ENCODE measurements around the gene SOX15.

SOX15 gene

GRCh38 chr17:7576432-7576937, 13.4 kb downstream of the SOX15 start:
- DNase-seq: no peak

DNA sequence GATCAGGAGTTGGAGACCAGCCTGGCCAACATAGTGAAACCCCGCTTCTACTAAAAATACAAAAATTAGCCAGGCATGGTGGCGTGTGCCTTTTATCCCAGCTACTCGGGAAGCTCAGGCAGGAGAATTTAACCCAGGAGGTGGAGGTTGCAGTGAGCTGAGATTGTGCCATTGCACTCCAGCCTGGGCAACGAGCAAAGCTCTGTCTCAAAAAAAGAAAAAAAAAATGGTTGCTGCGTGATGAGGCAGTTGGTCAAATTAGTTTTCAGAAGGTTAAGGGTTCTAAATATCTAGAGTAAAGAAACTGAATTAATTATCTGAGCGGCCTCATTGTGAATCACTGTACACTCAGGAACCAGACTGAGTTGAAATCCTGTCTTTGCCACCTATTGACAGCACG, 13.9 kb downstream of the SOX15 start:
- DNase-seq: no peak

GRCh38 chr17:7575481-7575883, 14.4 kb downstream of the SOX15 start:
- peak; percentile 22 for DNase-seq

DNA sequence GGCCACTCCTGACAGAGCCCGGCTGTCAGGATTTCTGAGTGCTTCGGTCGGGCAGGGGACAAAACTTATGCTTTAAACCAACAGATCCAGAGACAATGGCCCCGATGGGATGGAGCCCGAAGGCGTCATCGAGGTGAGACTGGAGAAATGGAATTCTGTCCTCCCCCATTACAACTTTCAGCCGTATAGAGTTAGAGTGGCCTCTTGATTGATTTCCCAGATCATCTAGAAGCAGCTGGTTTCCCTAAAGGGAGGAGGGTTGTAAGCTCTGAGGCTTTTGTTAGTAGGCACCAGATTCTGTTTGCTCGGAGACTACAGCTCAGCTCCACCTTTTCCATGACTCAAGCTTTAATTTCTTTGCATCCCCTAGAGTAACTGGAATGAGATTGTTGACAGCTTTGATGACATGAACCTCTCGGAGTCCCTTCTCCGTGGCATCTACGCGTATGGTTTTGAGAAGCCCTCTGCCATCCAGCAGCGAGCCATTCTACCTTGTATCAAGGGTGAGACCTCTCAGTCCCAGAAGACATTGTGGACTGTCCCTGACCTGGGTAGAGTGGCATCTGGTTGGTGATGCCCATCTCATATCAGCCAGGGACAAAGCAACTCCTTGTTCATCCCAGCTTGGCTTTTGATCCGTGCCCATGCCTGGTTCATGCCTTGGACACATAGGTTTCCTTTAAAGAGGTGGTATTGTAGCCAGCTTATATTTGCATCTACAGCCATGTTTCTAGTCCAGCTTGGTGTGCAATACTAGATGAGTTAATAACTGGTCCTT, 15.5 kb downstream of the SOX15 start:
- DNase-seq: peak; percentile 36

DNA sequence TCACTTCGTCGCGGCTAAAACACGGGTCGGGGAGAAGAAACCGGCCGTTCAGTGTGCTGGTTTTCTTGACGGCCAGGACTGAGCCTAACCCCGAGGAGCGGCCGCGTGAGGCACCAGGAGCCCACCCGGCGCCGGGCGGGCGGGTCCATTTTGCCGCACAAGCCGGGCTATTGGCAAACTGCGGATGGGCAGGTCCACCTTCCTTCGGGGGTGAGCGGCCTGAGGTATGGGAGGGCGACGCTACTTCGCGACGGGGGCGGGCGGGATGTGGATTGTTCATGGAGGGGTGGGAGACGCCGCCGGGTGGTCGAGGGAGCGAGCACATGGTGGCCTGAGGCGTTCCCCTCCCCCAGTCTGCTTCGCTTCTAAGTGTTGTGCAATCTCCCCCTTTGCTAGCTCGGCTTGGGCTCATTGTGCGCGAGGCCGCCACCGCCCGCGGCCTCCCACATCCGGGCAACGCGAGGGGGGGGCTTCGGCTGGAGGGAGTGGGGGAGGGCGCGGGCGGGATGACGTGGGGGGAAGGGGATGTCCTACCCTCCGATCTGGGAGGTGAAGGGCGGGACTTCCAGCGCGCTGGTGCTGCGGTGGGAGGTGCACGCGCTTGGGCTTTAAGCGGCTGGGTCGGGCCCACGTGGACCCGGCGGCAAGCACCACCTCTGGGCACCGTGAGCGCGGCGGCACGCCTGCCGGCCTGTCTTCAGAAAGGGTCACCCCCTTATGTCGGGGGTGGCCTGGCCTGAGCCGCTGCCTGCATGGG, 16.4 kb downstream of the SOX15 start:
- peak; percentile 94 for DNase-seq

- peak; percentile 100 for DNase-seq
Measured at GRCh38 chr17:7572588-7573323, 17.1 kb downstream of the SOX15 start.

- no peak for DNase-seq
Measured at GRCh38 chr17:7572338-7572587, 17.6 kb downstream of the SOX15 start.

DNA sequence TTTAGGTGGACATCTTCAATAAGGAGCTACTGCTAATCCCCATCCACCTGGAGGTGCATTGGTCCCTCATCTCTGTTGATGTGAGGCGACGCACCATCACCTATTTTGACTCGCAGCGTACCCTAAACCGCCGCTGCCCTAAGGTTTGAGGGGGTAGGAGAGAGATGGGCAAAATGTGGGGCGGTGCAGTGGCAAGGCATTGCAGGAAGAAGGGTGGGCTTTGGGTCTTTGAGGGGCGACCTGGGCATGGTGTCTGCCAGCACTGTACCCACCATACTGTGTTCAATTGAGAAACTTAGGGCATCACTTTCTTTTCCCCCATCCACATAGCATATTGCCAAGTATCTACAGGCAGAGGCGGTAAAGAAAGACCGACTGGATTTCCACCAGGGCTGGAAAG, 19.5 kb downstream of the SOX15 start:
- DNase-seq: no peak

GRCh38 chr17:7569571-7569970, 20.3 kb downstream of the SOX15 start:
- DNase-seq: peak; percentile 71

- DNase-seq: no peak
Measured at GRCh38 chr17:7563115-7563869, 26.6 kb downstream of the SOX15 start.

DNA sequence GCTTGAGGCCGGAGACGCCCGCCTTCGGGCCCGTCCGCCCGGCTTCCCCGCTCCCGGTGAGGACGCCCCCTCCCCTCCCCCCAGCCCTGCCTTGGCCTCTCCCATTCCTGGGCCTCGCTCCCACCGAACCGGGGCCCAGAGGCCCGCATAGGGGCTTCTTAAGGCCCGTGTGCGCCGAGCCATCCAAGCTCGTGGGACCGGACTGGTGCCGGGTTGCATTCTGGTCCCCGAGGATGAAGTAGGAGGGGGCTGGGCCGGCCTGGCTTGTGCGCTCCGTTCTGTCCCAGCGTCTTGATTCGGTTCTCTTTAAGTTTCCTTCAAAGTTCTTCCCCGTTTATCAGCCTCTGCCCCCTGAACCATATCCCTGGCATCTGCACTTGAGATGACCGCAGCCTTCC, 27.7 kb downstream of the SOX15 start:
- no peak for DNase-seq

GRCh38 chr17:7561589-7562207, 28.2 kb downstream of the SOX15 start, which contains the start of gene SENP3:
Gene SENP3, plus strand, starts transcription at chr17:7561919. Its CDS starts 1,158 bp downstream, at chr17:7563077.
- peak; percentile 93 for DNase-seq

DNA sequence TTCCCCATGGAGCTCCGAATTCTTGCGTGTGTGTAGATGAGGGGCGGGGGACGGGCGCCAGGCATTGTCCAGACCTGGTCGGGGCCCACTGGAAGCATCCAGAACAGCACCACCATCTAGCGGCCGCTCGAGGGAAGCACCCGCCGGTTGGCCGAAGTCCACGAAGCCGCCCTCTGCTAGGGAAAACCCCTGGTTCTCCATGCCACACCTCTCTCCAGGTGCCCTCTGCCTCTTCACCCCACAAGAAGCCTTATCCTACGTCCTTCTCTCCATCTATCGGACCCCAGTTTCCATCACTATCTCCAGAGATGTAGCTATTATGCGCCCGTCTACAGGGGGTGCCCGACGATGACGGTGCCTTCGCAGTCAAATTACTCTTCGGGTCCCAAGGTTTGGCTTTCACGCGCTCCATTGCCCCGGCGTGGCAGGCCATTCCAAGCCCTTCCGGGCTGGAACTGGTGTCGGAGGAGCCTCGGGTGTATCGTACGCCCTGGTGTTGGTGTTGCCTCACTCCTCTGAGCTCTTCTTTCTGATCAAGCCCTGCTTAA, 28.8 kb downstream of the SOX15 start:
- DNase-seq: peak; percentile 82

GRCh38 chr17:7560172-7561027, 29.5 kb downstream of the SOX15 start:
- DNase-seq: peak; percentile 63

DNA sequence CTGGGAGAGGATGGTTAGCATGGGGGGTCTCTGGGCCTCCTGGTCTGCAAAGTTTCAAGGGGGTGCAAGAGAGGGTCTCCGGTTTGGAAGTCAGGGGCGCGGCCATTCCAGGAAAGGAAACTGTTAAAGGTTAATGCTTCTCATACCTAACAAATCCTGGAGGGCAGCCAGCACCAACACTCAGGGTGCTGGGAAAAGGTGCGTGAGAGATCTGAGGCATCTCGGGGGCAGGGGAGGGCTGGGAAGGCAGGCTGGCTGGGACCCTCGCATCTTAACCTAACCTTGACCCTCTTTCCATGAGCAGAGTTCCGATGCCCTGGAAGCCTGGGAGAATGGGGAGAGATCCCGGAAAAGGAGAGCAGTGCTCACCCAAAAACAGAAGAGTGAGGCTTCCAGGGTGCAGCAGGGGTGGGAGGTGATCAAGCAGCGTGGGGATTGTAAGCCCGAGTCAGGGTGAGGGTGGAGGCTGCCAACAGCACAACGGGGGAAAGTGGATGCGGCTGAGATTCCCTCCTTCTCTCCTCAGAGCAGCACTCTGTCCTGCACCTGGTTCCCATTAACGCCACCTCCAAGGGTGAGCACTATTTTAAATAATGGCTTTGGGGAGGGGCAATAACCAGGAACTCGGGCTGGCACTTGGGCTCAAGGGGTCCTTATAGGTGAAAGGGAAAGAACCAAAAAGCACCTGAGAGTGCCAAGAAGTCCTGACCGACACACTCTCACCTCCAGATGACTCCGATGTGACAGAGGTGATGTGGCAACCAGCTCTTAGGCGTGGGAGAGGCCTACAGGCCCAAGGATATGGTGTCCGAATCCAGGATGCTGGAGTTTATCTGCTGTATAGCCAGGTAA, 30.3 kb downstream of the SOX15 start:
- DNase-seq: no peak

GRCh38 chr17:7558544-7559319, 31.2 kb downstream of the SOX15 start, which contains the start of gene TNFSF13:
Gene TNFSF13, plus strand, starts transcription at chr17:7558750. Its CDS starts 290 bp downstream, at chr17:7559040.
- peak; percentile 66 for DNase-seq

DNA sequence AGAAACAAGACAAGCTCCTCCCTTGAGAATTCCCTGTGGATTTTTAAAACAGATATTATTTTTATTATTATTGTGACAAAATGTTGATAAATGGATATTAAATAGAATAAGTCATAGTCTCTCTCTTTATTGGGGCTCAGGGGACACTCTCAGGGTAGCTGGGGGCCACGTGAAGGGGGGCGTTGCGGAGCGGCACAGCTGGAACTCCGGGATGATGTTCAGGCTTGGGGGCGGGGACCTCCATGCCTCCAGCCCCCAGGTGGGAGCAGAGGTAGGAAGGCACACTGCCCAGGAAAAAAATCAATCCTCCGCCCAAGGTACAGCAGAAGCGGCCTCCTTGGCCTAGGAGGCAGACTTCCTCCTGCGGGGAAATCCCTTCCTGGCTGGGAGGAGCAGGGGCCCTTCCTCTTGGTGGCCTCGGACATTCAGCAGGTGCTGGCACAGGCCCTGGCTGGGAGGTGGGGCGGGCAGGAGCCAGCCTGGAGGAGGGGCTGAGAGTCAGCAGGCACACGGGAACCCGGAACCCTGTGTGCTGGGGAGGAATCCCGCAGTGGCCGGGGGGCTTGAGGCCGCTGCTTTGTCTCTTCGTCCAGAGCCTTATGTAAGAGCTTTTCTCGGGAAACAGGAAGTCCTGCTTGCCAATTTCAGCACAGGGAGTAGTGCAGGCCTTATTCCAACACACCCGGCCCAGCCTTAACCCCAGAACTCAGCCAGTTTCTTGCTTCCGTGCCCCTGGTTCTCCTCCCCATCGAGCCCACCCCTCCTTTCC, 31.9 kb downstream of the SOX15 start:
- peak; percentile 80 for DNase-seq

DNA sequence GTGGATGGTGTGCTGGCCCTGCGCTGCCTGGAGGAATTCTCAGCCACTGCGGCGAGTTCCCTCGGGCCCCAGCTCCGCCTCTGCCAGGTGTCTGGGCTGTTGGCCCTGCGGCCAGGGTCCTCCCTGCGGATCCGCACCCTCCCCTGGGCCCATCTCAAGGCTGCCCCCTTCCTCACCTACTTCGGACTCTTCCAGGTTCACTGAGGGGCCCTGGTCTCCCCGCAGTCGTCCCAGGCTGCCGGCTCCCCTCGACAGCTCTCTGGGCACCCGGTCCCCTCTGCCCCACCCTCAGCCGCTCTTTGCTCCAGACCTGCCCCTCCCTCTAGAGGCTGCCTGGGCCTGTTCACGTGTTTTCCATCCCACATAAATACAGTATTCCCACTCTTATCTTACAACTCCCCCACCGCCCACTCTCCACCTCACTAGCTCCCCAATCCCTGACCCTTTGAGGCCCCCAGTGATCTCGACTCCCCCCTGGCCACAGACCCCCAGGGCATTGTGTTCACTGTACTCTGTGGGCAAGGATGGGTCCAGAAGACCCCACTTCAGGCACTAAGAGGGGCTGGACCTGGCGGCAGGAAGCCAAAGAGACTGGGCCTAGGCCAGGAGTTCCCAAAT, 32.6 kb downstream of the SOX15 start:
- DNase-seq: no peak

All from inflammatory macrophage treated with lipopolysaccharide for 4 hours (primary cell).